Caco-2 (cell line): Measurements from ENCODE around the gene HPS4. TPM values are rescaled to one million over a fixed set of nuclear protein-coding genes. Genes with fewer than 3 reads are reported as not detected.

Experiments
- BruUV-seq: library from RNA; stranded (reverse); fragments of 400-500 nt; replicated peaks from 2 replicates; lab custom pipeline; 2021; lab: Mats Ljungman, UMichigan
- CTCF ChIA-PET: fragments of 300-600 bp; sonication (Branson Sonifier 250); formaldehyde crosslinking; loops from one replicate; lab custom pipeline; 2022; ENCODE audit warnings: antibody characterized with exemption; lab: Charles Lee
- POLR2A ChIA-PET: fragments of 300-600 bp; sonication (Branson Sonifier 250); formaldehyde crosslinking; loops from one replicate; lab custom pipeline; 2022; ENCODE audit warnings: antibody characterized with exemption; lab: Charles Lee
- DNase-seq, 2 experiments: peaks; one replicate each; pipeline versions ENCODE4 v3.0.0 to v3.0.0-alpha.2; 2020 to 2022
- H3K27me3 ChIP-seq: replicated peaks from 2 replicates; pipeline ENCODE4 v1.6.0; 2011; ENCODE audit warnings: low read length; ENCODE audit not compliant: control insufficient read depth, insufficient read depth
- H3K36me3 ChIP-seq: 2 replicates; pipeline ENCODE4 v1.5.1; 2011; ENCODE audit warnings: low read length; ENCODE audit not compliant: control insufficient read depth, insufficient read depth
- H3K4me1 ChIP-seq: fragments of 250-450 bp; sonication (Bioruptor Pico); 2 replicates; pipeline ENCODE4 v1.5.1; 2020; ENCODE audit warnings: mild to moderate bottlenecking
- H3K4me3 ChIP-seq: 2 replicates; pipeline ENCODE4 v1.5.1; 2011; ENCODE audit warnings: low read depth, mild to moderate bottlenecking, control low read depth, low read length
- H3K9me3 ChIP-seq: fragments of 250-450 bp; sonication (Bioruptor Pico); 2 replicates; pipeline ENCODE4 v1.5.1; 2020; ENCODE audit warnings: mild to moderate bottlenecking, moderate library complexity
- H3K27ac Mint-ChIP-seq: one replicate; pipeline ENCODE4 v1.8.0; 2022; ENCODE audit warnings: mixed read lengths; ENCODE audit not compliant: unreplicated experiment
- H3K27me3 Mint-ChIP-seq: one replicate; pipeline ENCODE4 v1.8.0; 2022; ENCODE audit warnings: mixed read lengths; ENCODE audit not compliant: insufficient read depth, unreplicated experiment
- H3K36me3 Mint-ChIP-seq: one replicate; pipeline ENCODE4 v1.8.0; 2022; ENCODE audit warnings: mild to moderate bottlenecking, mixed read lengths; ENCODE audit not compliant: insufficient read depth, unreplicated experiment
- H3K4me1 Mint-ChIP-seq: one replicate; pipeline ENCODE4 v1.8.0; 2022; ENCODE audit warnings: low read depth, mixed read lengths; ENCODE audit not compliant: unreplicated experiment
- H3K4me3 Mint-ChIP-seq: one replicate; pipeline ENCODE4 v1.8.0; 2022; ENCODE audit warnings: mild to moderate bottlenecking, moderate library complexity, mixed read lengths; ENCODE audit not compliant: unreplicated experiment
- H3K9me3 Mint-ChIP-seq: one replicate; pipeline ENCODE4 v1.8.0; 2022; ENCODE audit warnings: mixed read lengths; ENCODE audit not compliant: unreplicated experiment
- intact Hi-C: fragments of 100-400 bp; cut with micrococcal nuclease; formaldehyde crosslinking; loops from one replicate; pipeline ENCODE4 v1.10.0; 2022; ENCODE audit not compliant: unreplicated experiment
- total RNA-seq: library from RNA; stranded (reverse); gene quantifications from 2 replicates; pipeline ENCODE4 v1.2.3, GENCODE V29; 2022
- TF ChIP-seq, protein P1 (sequence below), 2 experiments: fragments of 200-600 bp in 1 of 2; IDR thresholded peaks; 1 replicate in 1 of 2; 2 replicates in 1 of 2; pipeline versions ENCODE4 v1.5.1 to v1.8.0; 2011 to 2022; ENCODE audit warnings: antibody characterized with exemption in 1 of 2, control low read depth in 1 of 2, inconsistent platforms in 1 of 2, low read depth in 1 of 2, low read length in 1 of 2, mild to moderate bottlenecking in 1 of 2, moderate library complexity in 1 of 2; ENCODE audit not compliant: insufficient read depth in 1 of 2, severe bottlenecking in 1 of 2, unreplicated experiment in 1 of 2

The HPS4 gene
- total RNA-seq, 1 experiment from 2014 or later: 35.1 TPM

DNA sequence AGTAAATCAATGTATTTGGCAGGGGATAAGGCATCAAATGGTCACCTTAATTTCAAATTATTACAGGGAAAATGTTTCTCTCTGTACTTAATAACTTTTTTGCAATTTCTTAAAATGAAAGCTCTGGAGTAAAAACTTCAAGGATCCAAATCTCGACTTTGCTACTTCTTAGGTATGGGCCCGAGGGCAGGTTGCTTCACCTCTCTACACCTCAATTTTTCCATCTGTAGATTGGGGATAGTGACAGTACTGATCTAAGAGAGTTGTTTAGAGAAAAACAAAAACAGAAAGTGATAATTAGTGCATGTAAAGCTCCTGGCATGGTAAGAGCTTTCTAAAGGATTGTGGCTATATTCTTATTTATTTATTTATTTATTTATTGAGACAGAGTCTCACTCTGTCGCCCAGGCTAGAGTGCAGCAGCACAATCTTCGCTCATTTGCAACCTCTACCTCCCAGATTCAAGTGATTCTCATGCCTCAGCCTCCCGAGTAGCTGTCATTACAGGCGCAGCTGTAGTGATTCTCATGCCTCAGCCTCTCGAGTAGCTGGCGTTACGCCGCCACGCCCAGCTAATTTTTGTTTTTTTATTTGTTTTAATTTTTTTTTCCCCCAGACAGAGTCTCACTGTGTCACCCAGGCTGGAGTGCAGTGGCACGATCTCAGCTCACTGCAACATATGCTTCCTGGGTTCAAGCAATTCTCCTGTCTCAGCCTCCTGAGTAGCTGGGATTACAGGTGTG lies 31.0 kb upstream of the HPS4 start:
- ChIA-PET CTCF (no interaction called here), POLR2A (no interaction called here)
- DNase-seq: no peak
- Histone ChIP-seq H3K9me3 (no peaks in the 10 kb centered on the region), H3K4me1 (no peaks in the 10 kb centered on the region; the same call in 1 of the 2 replicates), H3K36me3 (no peaks in the 10 kb centered on the region), H3K27me3 (no peaks in the 10 kb centered on the region), H3K4me3 (no peak overlapping the region)
- no peaks in the 10 kb centered on the region for H3K4me1 Mint-ChIP-seq
- no peaks in the 10 kb centered on the region for H3K27me3 Mint-ChIP-seq
- peaks cover 13% of the 10 kb centered on the region for H3K36me3 Mint-ChIP-seq
- H3K27ac Mint-ChIP-seq: no peak overlapping the region
- no peak overlapping the region for H3K4me3 Mint-ChIP-seq
- TF ChIP-seq, protein P1, sequence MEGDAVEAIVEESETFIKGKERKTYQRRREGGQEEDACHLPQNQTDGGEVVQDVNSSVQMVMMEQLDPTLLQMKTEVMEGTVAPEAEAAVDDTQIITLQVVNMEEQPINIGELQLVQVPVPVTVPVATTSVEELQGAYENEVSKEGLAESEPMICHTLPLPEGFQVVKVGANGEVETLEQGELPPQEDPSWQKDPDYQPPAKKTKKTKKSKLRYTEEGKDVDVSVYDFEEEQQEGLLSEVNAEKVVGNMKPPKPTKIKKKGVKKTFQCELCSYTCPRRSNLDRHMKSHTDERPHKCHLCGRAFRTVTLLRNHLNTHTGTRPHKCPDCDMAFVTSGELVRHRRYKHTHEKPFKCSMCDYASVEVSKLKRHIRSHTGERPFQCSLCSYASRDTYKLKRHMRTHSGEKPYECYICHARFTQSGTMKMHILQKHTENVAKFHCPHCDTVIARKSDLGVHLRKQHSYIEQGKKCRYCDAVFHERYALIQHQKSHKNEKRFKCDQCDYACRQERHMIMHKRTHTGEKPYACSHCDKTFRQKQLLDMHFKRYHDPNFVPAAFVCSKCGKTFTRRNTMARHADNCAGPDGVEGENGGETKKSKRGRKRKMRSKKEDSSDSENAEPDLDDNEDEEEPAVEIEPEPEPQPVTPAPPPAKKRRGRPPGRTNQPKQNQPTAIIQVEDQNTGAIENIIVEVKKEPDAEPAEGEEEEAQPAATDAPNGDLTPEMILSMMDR (IDR thresholded peaks at IDR 0.05; ENCODE audit: insufficient read depth in 1 of 2, low read depth in 1 of 2, low read length in 1 of 2, severe bottlenecking in 1 of 2, unreplicated experiment in 1 of 2): no peak
- intact Hi-C loops: loop anchor here (5.0 kb wide), 1 partner anchor 53 kb away; no protein-coding TSS in a partner anchor
- no TSS peak for BruUV-seq
- no peaks in the 10 kb centered on the region for H3K9me3 Mint-ChIP-seq

DNA sequence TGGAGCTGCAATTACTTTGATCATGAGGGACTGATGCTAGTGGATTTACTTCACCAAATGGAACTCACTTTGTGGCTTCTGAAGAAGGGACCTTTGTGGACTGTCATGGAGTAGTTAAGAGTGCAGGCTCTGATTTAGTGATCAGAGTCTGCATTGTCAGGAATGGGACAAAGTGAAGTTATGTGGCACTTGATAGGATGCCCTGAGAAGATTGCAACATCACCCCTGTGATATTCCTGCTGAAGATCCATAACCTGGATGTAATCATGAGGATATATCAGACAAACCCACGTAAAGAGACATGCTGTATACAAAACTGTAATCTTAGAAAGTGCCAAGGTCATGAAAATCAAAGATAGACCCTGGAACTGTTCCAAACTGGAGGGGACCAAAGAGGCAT lies 30.3 kb upstream of the HPS4 start:
- Histone ChIP-seq H3K27me3 (no peaks in the 10 kb centered on the region), H3K4me3 (no peak overlapping the region), H3K4me1 (no peaks in the 10 kb centered on the region; the same call in 1 of the 2 replicates), H3K9me3 (no peaks in the 10 kb centered on the region), H3K36me3 (no peaks in the 10 kb centered on the region)
- DNase-seq: no peak
- intact Hi-C loops: no loop called here
- TF ChIP-seq, protein P1 (IDR thresholded peaks at IDR 0.05; ENCODE audit: insufficient read depth in 1 of 2, low read depth in 1 of 2, low read length in 1 of 2, severe bottlenecking in 1 of 2, unreplicated experiment in 1 of 2): no peak
- no TSS peak for BruUV-seq
- ChIA-PET POLR2A (no interaction called here), CTCF (no interaction called here)
- no peaks in the 10 kb centered on the region for H3K9me3 Mint-ChIP-seq
- no peaks in the 10 kb centered on the region for H3K4me1 Mint-ChIP-seq
- H3K27ac Mint-ChIP-seq: no peak overlapping the region
- no peak overlapping the region for H3K4me3 Mint-ChIP-seq
- H3K27me3 Mint-ChIP-seq: no peaks in the 10 kb centered on the region
- H3K36me3 Mint-ChIP-seq: peaks cover 20% of the 10 kb centered on the region

DNA sequence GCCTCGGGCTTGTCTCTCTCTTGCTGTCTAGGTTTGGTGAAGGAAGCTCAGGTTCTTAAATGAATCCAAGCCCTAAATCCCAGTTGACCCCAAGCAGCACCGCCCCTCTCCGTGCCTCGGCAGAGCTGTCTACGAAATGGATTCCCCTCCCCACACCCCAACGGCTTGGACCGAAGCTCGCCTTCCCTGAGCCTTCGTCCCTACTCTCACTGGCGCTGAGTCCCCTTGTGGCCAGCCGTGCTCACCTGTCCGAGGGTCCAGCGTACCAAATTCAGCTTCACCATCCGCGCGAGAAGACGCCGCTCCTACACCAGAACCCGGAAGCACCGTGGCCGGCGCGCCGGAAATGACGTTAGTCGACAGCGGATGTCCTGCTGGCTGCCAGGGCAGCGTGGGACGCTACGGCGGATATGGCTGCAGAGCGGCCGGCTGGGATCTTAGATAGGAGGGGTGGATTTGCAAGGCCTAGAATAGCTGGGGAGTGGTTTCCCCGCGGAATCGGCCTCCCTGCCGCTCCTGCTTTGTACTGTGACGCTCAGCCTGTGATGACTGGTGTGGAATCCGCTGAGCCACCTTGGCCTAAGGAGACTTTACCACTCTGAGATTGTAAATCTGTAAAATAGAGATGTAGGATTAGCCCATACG lies 28.7 kb upstream of the HPS4 start, which contains the start of gene TFIP11:
Gene TFIP11 (minus strand): TSS at position 325 of the 645 bp plus-strand sequence. CDS start 2,201 bp downstream, outside the sequence.
- H3K27me3 ChIP-seq: no peaks in the 10 kb centered on the region
- BruUV-seq: no TSS peak
- peak; percentile 93 to 94 for DNase-seq
- peak within 1 kb of the TSS; percentile 81 for H3K4me3 ChIP-seq
- Mint-ChIP-seq H3K9me3 (no peaks in the 10 kb centered on the region), H3K36me3 (peaks cover 23% of the 10 kb centered on the region), H3K4me3 (peak within 1 kb of the TSS; percentile 94), H3K27me3 (no peaks in the 10 kb centered on the region), H3K4me1 (no peaks in the 10 kb centered on the region), H3K27ac (peak within 1 kb of the TSS; percentile 93)
- intact Hi-C loops: no loop called here
- H3K9me3 ChIP-seq: no peaks in the 10 kb centered on the region
- no peaks in the 10 kb centered on the region; the same call in 1 of the 2 replicates for H3K4me1 ChIP-seq
- TF ChIP-seq, protein P1 (IDR thresholded peaks at IDR 0.05; ENCODE audit: insufficient read depth in 1 of 2, low read depth in 1 of 2, low read length in 1 of 2, severe bottlenecking in 1 of 2, unreplicated experiment in 1 of 2): peak in 1 of 2 experiments; percentile 43
- POLR2A ChIA-PET: interaction anchor here (1.7 kb wide), 1 partner anchor 29 kb away, joined by 13 read pairs; the partner anchor contains the start of genes HPS4 and SRRD
- no peaks in the 10 kb centered on the region; the same call in 1 of the 2 replicates for H3K36me3 ChIP-seq
- CTCF ChIA-PET: interaction anchor here (1.0 kb wide), 1 partner anchor 22 kb away, joined by 3 read pairs; no protein-coding TSS in a partner anchor
